Activated CD4-positive, alpha-beta T cell treated with anti-CD3 and anti-CD28 coated beads for 1 hour (primary cell): ENCODE data around the gene ME1.
"Not testable (repeated sequence)": the region's sequence is repeated elsewhere in the genome, so short reads cannot be mapped to it uniquely, and the experiment has no call there.

Source experiments
- DNase-seq: peaks from one replicate; pipeline ENCODE4 v3.0.0-alpha.2; 2020

Gene ME1

GRCh38 chr6:83343121-83343520, 87.7 kb downstream of the ME1 start:
- DNase-seq: no peak

GRCh38 chr6:83341765-83342164, 89.1 kb downstream of the ME1 start:
- no peak for DNase-seq

- DNase-seq: not testable (repeated sequence)
Observed at GRCh38 chr6:83333916-83334315, 96.9 kb downstream of the ME1 start.

- no peak for DNase-seq
Observed at GRCh38 chr6:83333500-83333899, 97.4 kb downstream of the ME1 start.

- DNase-seq: no peak
Observed at GRCh38 chr6:83314693-83315092, 116.2 kb downstream of the ME1 start.

GRCh38 chr6:83313882-83314281, 117.0 kb downstream of the ME1 start:
- no peak for DNase-seq

GRCh38 chr6:83311231-83311630, 119.6 kb downstream of the ME1 start:
- no peak for DNase-seq

GRCh38 chr6:83310046-83310445, 120.8 kb downstream of the ME1 start:
- DNase-seq: no peak

- DNase-seq: no peak
Observed at GRCh38 chr6:83309344-83309743, 121.5 kb downstream of the ME1 start.

- no peak for DNase-seq
Observed at GRCh38 chr6:83308833-83309232, 122.0 kb downstream of the ME1 start.

GRCh38 chr6:83307849-83308248, 123.0 kb downstream of the ME1 start:
- no peak for DNase-seq

- no peak for DNase-seq
Observed at GRCh38 chr6:83303426-83303825, 127.4 kb downstream of the ME1 start.

- DNase-seq: no peak
Observed at GRCh38 chr6:83294676-83295075, 136.2 kb downstream of the ME1 start.

- no peak for DNase-seq
Observed at GRCh38 chr6:83292900-83293843, 137.7 kb downstream of the ME1 start.

GRCh38 chr6:83287298-83287697, 143.6 kb downstream of the ME1 start:
- not testable (repeated sequence) for DNase-seq

GRCh38 chr6:83285917-83286316, 144.9 kb downstream of the ME1 start:
- no peak for DNase-seq

- DNase-seq: no peak
Observed at GRCh38 chr6:83273596-83273995, 157.3 kb downstream of the ME1 start.

GRCh38 chr6:83270971-83271719, 159.7 kb downstream of the ME1 start:
- no peak for DNase-seq

- DNase-seq: no peak
Observed at GRCh38 chr6:83265384-83265783, 165.5 kb downstream of the ME1 start.

GRCh38 chr6:83260577-83260976, 170.3 kb downstream of the ME1 start:
- no peak for DNase-seq

GRCh38 chr6:83258517-83258916, 172.3 kb downstream of the ME1 start:
- DNase-seq: no peak

GRCh38 chr6:83257791-83258190, 173.1 kb downstream of the ME1 start:
- no peak for DNase-seq

GRCh38 chr6:83256719-83257118, 174.1 kb downstream of the ME1 start:
- DNase-seq: not testable (repeated sequence)

GRCh38 chr6:83252719-83253118, 178.1 kb downstream of the ME1 start:
- no peak for DNase-seq
